NCI-H510A (cell line): ENCODE measurements around the gene FRY.
"Not testable (repeated sequence)": the region's sequence is repeated elsewhere in the genome, so short reads cannot be mapped to it uniquely, and the experiment has no call there.

Experiments
- DNase-seq: peaks from one replicate; lab custom pipeline; 2025; lab: John Stamatoyannopoulos, UW

FRY gene

GRCh38 chr13:32031025-32031814, at the start of gene FRY:
Gene FRY, plus strand, starts transcription at chr13:32031774. Its CDS starts 22 bp downstream, at chr13:32031796.
- DNase-seq: peak; percentile 62

GRCh38 chr13:31982124-31982523, 49.5 kb upstream of the FRY start:
- no peak for DNase-seq

GRCh38 chr13:31982540-31982939, 49.0 kb upstream of the FRY start:
- DNase-seq: peak; percentile 52

- DNase-seq: not testable (repeated sequence)
Observed at GRCh38 chr13:31983696-31984095, 47.9 kb upstream of the FRY start.

- not testable (repeated sequence) for DNase-seq
Observed at GRCh38 chr13:31984388-31984787, 47.2 kb upstream of the FRY start.

- no peak for DNase-seq
Observed at GRCh38 chr13:31986676-31987470, 44.7 kb upstream of the FRY start.

GRCh38 chr13:31987535-31988170, 43.9 kb upstream of the FRY start:
- no peak for DNase-seq

GRCh38 chr13:31994367-31994766, 37.2 kb upstream of the FRY start:
- not testable (repeated sequence) for DNase-seq

- no peak for DNase-seq
Observed at GRCh38 chr13:31996601-31997000, 35.0 kb upstream of the FRY start.

GRCh38 chr13:31997641-31998040, 33.9 kb upstream of the FRY start:
- DNase-seq: no peak

- no peak for DNase-seq
Observed at GRCh38 chr13:31998131-31998530, 33.4 kb upstream of the FRY start.

- not testable (repeated sequence) for DNase-seq
Observed at GRCh38 chr13:32000754-32001153, 30.8 kb upstream of the FRY start.

GRCh38 chr13:32001154-32001768, 30.3 kb upstream of the FRY start:
- DNase-seq: no peak

GRCh38 chr13:32001769-32002168, 29.8 kb upstream of the FRY start:
- no peak for DNase-seq

- DNase-seq: no peak
Observed at GRCh38 chr13:32002873-32003272, 28.7 kb upstream of the FRY start.

- no peak for DNase-seq
Observed at GRCh38 chr13:32007494-32007893, 24.1 kb upstream of the FRY start.

- DNase-seq: no peak
Observed at GRCh38 chr13:32008518-32009175, 22.9 kb upstream of the FRY start.

GRCh38 chr13:32009362-32009761, 22.2 kb upstream of the FRY start:
- no peak for DNase-seq

- no peak for DNase-seq
Observed at GRCh38 chr13:32010136-32010535, 21.4 kb upstream of the FRY start.

GRCh38 chr13:32011971-32012370, 19.6 kb upstream of the FRY start:
- DNase-seq: no peak

- no peak for DNase-seq
Observed at GRCh38 chr13:32013181-32013580, 18.4 kb upstream of the FRY start.

GRCh38 chr13:32016119-32016518, 15.5 kb upstream of the FRY start:
- no peak for DNase-seq
